MM.1S (cell line): ENCODE measurements around the gene TEAD4.
A peak's percentile ranks its signal among the peaks of the same experiment; 100 is the strongest.

ENCODE experiments used
- DNase-seq: peaks from one replicate; pipeline ENCODE4 v3.0.0-alpha.2; 2015
- H2AFZ ChIP-seq: fragments of 300-600 bp; sonication (generic); 2 replicates; pipeline ENCODE4 v1.6.0; 2016; ENCODE audit warnings: antibody characterized with exemption, low read length
- H3F3A ChIP-seq: fragments of 300-600 bp; sonication (generic); 2 replicates; pipeline ENCODE4 v1.6.1; 2016; ENCODE audit warnings: mild to moderate bottlenecking, antibody characterized with exemption, low read length, moderate library complexity, mixed read lengths; ENCODE audit not compliant: insufficient read depth
- H3K27ac ChIP-seq: fragments of 300-600 bp; sonication (generic); 2 replicates; pipeline ENCODE4 v1.5.1; 2016; ENCODE audit warnings: mild to moderate bottlenecking, low read length
- H3K27me3 ChIP-seq: fragments of 300-600 bp; sonication (generic); replicated peaks from 2 replicates; pipeline ENCODE4 v1.6.0; 2016; ENCODE audit warnings: low read length; ENCODE audit not compliant: insufficient read depth
- H3K36me3 ChIP-seq: fragments of 300-600 bp; sonication (generic); replicated peaks from 2 replicates; pipeline ENCODE4 v1.6.1; 2016; ENCODE audit warnings: mild to moderate bottlenecking, low read length, mixed read lengths; ENCODE audit not compliant: insufficient read depth
- H3K4me1 ChIP-seq: fragments of 300-600 bp; sonication (generic); 2 replicates; pipeline ENCODE4 v1.6.1; 2016; ENCODE audit warnings: low read length, mixed read lengths
- H3K4me2 ChIP-seq: fragments of 300-600 bp; sonication (generic); 2 replicates; pipeline ENCODE4 v1.6.0; 2016; ENCODE audit warnings: low read depth, low read length
- H3K4me3 ChIP-seq: fragments of 300-600 bp; sonication (generic); 2 replicates; pipeline ENCODE4 v1.5.1; 2016; ENCODE audit warnings: low read length, mixed read lengths
- H3K79me2 ChIP-seq: fragments of 300-600 bp; sonication (generic); 2 replicates; pipeline ENCODE4 v1.6.1; 2016; ENCODE audit warnings: mixed run types, low read length, mixed read lengths
- H3K9ac ChIP-seq: fragments of 300-600 bp; sonication (generic); 2 replicates; pipeline ENCODE4 v1.6.1; 2016; ENCODE audit warnings: low read length, mixed read lengths
- H3K9me2 ChIP-seq: fragments of 300-600 bp; sonication (generic); replicated peaks from 2 replicates; pipeline ENCODE4 v1.6.1; 2016; ENCODE audit warnings: mild to moderate bottlenecking, low read length, mixed read lengths; ENCODE audit not compliant: insufficient read depth
- H3K9me3 ChIP-seq: fragments of 300-600 bp; sonication (generic); replicated peaks from 2 replicates; pipeline ENCODE4 v1.6.1; 2016; ENCODE audit warnings: mild to moderate bottlenecking, low read length, mixed read lengths; ENCODE audit not compliant: insufficient read depth
- H4K20me1 ChIP-seq: fragments of 300-600 bp; sonication (generic); 2 replicates; pipeline ENCODE4 v1.6.1; 2016; ENCODE audit warnings: mild to moderate bottlenecking, low read length, moderate library complexity, mixed read lengths; ENCODE audit not compliant: insufficient read depth
- CTCF ChIP-seq: fragments of 300-600 bp; sonication (generic); IDR thresholded peaks from 2 replicates; pipeline ENCODE4 v1.5.1; 2016; ENCODE audit warnings: antibody characterized with exemption, low read length, mixed read lengths
- EZH2 ChIP-seq: fragments of 300-600 bp; sonication (generic); optimal IDR thresholded peaks from 2 replicates; pipeline ENCODE3; 2017; ENCODE audit warnings: low read depth, mild to moderate bottlenecking, antibody characterized with exemption, low read length, mixed read lengths
- EZH2phosphoT487 ChIP-seq: fragments of 300-600 bp; sonication (generic); IDR thresholded peaks from 2 replicates; pipeline ENCODE4 v1.6.1; 2018; ENCODE audit warnings: antibody characterized with exemption, low read length

TEAD4 gene

GRCh38 chr12:2949411-2949810, 9.8 kb upstream of the TEAD4 start:
- Histone ChIP-seq H3K79me2 (no peaks in the 10 kb centered on the region), H3K9me2 (no peaks in the 10 kb centered on the region), H3K9me3 (no peaks in the 10 kb centered on the region), H3K4me1 (no peaks in the 10 kb centered on the region), H3K27me3 (no peaks in the 10 kb centered on the region), H2AFZ (no peak overlapping the region), H3K27ac (no peak overlapping the region), H3K4me3 (no peak overlapping the region), H3F3A (no peaks in the 10 kb centered on the region; the same call in 1 of the 2 replicates), H3K9ac (no peak overlapping the region), H3K4me2 (no peak overlapping the region), H3K36me3 (no peaks in the 10 kb centered on the region), H4K20me1 (no peaks in the 10 kb centered on the region)
- no peak for DNase-seq
- no peak for TF ChIP-seq EZH2
- no peak for TF ChIP-seq EZH2phosphoT487
- TF ChIP-seq CTCF: no peak

DNA sequence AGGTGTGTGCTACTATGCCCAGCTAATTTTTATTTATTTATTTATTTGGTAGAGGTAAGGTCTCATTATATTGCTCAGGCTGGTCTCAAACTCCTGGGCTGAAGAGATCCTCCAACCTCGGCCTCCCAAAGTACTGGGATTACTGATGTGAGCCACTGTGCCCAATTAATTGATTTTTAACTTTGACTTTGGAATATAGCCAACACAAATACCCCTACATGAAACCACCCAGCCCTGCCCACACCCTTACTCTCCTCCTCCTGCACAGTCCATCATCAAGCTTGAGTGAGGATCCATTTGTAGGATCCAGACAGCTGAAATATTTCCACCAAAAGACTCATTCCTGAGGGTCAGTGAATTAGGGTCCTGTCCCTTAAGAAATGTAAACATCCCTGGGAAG, 3.3 kb upstream of the TEAD4 start:
- DNase-seq: no peak
- Histone ChIP-seq H3F3A (no peaks in the 10 kb centered on the region), H3K4me2 (no peak overlapping the region), H3K79me2 (no peaks in the 10 kb centered on the region), H3K4me3 (no peak overlapping the region), H3K36me3 (no peaks in the 10 kb centered on the region), H3K9ac (no peak overlapping the region), H3K9me2 (no peaks in the 10 kb centered on the region), H2AFZ (no peak overlapping the region), H3K27me3 (peaks cover 7% of the 10 kb centered on the region), H3K9me3 (no peaks in the 10 kb centered on the region), H3K27ac (no peak overlapping the region), H4K20me1 (no peaks in the 10 kb centered on the region), H3K4me1 (no peaks in the 10 kb centered on the region)
- TF ChIP-seq EZH2phosphoT487 (no peak), CTCF (no peak), EZH2 (no peak)

- peak overlapping the region; percentile 31; the same call in 1 of the 2 replicates for H3K4me2 ChIP-seq
- H3K9me3 ChIP-seq: no peaks in the 10 kb centered on the region
- H3K4me3 ChIP-seq: 0 out of 2 replicates have a peak overlapping the region, but pooled peaks have one; percentile 38
- no peaks in the 10 kb centered on the region for H3F3A ChIP-seq
- H3K27ac ChIP-seq: no peak overlapping the region
- DNase-seq: no peak
- H4K20me1 ChIP-seq: no peaks in the 10 kb centered on the region
- H3K79me2 ChIP-seq: 0 out of 2 replicates have a peak, but pooled peaks cover 4% of the 10 kb centered on the region
- H3K9ac ChIP-seq: no peak overlapping the region
- H2AFZ ChIP-seq: 0 out of 2 replicates have a peak overlapping the region, but pooled peaks have one; percentile 78
- no peaks in the 10 kb centered on the region for H3K4me1 ChIP-seq
- TF ChIP-seq EZH2: no peak
- TF ChIP-seq CTCF: no peak
- no peak for TF ChIP-seq EZH2phosphoT487
- no peaks in the 10 kb centered on the region for H3K36me3 ChIP-seq
- H3K9me2 ChIP-seq: no peaks in the 10 kb centered on the region
- H3K27me3 ChIP-seq: peaks cover 7% of the 10 kb centered on the region
These were observed 1.3 kb upstream of the TEAD4 start for GRCh38 chr12:2957816-2958431.
